Lung microvascular endothelial cell (primary cell): ENCODE measurements around the gene WAC. TPM values are rescaled to one million over a fixed set of nuclear protein-coding genes. Genes with fewer than 3 reads are reported as not detected.
"Not testable (repeated sequence)": the region's sequence is repeated elsewhere in the genome, so short reads cannot be mapped to it uniquely, and the experiment has no call there.

ENCODE experiments used
- DNase-seq, 2 donors: peaks; one replicate each; pipeline versions ENCODE4 v3.0.0 to v3.0.0-alpha.2; 2010; ENCODE audit warnings: low read depth in 2 of 2
- total RNA-seq: library from RNA; depleted of rRNA; stranded (reverse); fragments of >200 nt; gene quantifications from 2 replicates; pipeline ENCODE4 v1.2.1, GENCODE V29; 2014

The WAC gene
- 32.3 and 47.2 TPM in 2 replicates for total RNA-seq

- DNase-seq, result peak; percentile 94 to 96
These were observed at the start of gene WAC for GRCh38 chr10:28532337-28533185. Gene WAC (plus strand): TSS chr10:28533118. CDS start chr10:28533580, 462 bp downstream.

DNA sequence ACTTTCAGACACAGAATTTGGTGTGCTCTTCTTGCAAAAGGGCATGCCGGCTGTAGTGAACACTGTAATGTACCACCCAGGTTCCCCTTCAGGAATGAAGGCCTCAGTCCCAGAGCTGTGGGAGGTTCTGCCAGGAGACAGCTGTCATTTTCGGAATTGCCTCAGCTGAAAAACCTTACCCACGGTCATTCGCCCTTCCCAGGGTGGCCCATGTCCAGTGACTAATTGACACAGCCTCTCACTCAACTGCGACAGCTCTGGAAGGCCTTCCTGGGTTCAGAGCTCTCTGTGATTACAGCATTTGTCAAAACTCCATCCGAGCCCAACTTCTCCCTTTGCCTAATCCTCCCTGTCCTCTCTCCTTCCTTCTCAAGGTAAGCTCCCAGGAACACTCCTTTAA is 43.7 kb upstream of the WAC start:
- DNase-seq, result no peak

GRCh38 chr10:28490256-28490865 is 42.6 kb upstream of the WAC start:
- DNase-seq, result not testable (repeated sequence)

DNA sequence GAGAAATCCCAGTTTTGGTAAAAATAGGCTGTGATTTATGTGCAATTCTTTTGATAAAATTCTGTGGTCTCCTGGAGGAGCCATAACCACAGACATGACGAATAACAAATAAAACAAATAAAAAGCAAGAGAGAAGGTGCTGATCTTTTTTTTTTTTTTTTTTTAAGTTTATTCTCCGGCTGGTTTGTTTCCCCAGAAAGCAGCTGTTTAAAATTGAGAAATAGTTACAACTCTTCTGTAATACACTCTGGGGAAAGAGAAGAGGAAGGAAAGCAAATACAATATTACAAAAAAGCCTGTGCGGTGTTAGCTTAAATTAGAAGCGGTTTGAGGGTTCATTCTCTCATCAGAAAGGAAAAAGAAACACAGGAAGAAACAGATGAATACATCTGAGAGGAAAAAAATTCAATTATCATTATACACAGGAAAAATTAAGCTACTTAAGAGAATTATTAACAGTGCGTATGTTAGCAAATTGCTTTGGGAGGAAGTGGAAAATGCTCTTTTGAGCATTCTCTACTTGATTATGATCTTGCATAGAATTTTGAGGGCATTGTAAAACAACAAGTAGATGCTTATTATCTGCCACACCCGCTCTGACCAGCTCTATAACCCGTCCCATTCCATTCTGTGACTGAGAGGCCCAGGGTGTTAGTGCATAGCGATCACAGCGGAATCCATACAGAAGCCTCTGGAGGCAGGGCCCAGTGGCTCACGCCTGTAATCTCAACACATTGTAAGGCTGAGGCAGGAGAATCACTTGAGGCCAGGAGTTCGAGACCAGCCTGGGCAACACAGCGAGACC is 40.6 kb upstream of the WAC start:
- DNase-seq, result no peak

DNA sequence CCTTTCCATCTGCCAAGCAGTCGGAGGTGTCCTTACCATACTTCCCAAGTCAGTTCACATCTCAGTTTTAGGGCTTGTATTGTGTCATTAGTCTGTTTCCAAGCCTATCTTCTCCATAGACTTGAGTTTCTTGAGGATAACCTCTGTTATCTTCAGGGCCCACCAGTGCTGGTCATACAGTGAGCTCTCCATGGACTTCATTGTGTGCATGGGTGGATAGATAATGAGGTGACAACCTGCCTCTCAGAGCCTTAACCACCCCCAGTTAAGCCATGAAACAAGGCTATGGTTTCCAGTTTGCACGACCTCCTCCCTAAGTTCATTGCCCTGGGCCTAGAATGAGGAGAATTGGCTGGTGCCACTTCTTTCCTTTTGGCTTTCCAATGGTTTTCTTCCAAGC is 38.5 kb upstream of the WAC start:
- no peak for DNase-seq

DNA sequence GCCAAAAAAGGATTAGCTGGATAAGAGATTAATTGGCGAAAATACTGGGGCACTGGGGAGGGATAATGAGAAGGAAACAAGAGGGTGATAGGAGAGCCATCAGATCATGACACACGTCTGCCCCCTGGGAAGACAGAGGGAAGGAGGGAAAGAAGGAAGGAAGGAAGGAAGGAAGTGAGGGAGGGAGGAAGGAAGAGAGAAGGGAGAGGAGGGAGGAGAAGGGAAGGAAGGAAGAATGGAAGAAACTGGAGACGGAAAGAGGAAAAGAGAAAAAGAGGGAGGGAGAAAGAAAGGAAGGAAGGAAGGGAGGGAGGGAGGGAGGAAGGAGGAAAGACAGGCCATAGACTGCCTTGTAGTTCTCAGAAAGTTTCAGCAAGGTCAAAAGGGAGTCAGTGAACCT is 37.8 kb upstream of the WAC start:
- no peak for DNase-seq

DNA sequence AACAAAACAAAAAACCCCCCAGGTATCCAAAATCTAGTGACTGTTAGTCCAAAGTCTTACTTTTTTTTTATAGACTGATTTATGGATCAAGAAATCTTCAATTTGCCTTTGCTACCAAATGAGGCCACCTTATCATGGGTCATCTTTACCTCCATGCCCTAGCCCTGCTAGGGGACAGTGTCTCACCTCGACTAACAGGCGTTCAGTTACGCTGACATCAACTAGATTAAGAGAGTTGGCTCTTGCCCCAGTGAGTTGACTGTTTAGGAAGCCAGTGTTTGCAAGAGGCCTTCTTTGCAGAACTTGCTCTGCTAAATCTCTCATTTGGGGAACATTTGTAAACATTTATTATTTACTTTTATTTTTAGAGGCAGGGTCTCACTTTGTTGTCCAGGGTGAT is 36.9 kb upstream of the WAC start:
- DNase-seq, result no peak

DNA sequence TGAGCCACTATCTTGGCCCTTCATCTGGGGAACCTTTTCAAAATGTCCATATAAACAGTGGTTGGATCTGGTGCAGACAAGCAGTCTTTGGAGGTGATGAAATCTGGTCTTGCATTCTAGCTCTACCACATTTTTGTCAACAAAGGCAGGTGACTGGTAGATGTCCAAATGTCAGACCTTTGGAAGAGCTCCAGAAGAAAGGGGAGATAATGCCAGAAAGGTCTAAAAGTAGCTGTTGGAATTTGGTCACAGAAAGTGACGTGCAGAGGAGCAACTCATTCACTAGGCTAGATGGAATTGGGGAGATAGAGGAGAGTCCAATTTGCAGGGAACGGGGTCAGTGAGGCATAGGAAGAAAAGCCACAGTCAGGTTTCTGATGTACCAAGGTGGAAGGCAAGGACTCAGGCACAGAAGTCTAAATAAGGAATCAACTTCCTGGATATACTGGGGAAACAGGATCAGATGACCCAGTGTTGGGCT is 36.4 kb upstream of the WAC start:
- no peak for DNase-seq

- DNase-seq, result no peak
These were observed 35.4 kb upstream of the WAC start for GRCh38 chr10:28497313-28498126.

DNA sequence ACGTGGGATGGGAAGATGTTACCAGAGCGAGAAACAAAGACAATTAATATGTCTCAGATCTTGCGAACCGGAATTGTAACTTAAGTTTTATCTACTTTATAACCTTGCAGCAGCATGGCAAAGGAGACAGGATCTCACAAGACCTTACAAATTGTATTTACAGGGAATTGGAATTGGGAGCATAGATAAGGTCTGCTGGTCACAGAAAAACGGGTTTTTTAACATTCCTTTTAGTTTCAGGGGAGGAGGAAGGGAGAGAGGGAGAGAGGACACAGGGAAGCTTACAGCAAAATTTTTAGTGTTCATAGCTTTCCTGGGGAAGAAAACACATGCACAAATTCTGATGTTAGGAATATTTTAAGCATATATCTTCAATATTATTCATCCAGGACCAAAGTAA is 32.7 kb upstream of the WAC start:
- DNase-seq, result not testable (repeated sequence)

DNA sequence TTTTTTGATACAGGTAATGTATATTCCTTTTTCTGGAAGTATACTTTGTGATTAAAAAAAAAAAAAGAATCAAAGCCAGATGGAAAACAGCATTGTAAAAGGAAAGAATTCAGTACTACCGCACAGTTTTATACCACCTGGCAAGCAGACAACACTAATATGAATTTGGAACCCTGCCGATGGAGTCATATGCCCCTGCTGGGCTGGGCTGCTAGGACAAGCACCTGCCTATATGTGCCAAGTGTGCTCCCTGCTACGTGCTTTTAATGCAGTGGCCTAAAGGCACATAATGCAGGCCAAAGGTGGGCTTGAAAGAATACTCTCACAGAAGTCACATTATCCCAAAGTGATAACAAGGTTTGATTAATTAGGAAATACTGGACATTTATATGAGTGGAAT is 29.8 kb upstream of the WAC start:
- peak in 1 of 2 donors; percentile 90 for DNase-seq

DNA sequence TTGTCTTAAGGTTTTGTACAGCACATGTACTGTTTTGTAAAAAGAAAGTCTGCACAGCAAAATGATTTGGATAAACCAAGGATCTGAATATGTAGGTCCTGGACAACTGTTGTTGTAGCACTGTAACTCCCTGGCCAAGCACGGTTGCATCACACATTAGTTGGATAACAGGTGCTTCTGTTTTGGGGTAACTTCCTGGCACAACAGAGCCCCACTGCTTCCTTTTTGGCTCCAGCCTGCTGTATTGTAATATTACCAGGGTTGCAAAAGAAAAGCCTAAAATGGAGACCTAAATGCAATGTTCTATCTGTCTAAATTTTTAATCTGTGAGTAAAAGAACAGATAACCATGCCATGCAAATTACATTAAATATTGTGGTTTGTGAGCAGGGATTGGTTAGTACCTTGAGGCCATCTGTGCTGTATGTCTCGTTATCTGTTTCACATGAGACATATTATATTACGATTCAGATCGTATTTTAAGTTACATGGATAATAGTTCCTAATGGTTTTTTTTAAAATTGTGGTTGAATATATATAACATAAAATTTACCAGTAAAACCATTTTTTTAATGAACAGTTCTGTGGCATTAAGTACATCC is 27.5 kb upstream of the WAC start:
- DNase-seq, result peak in 1 of 2 donors; percentile 28

GRCh38 chr10:28508304-28508925 is 24.5 kb upstream of the WAC start:
- DNase-seq, result no peak

- no peak for DNase-seq
These were observed 23.6 kb upstream of the WAC start for GRCh38 chr10:28509286-28509685.

GRCh38 chr10:28514648-28515047 is 18.3 kb upstream of the WAC start:
- no peak for DNase-seq

DNA sequence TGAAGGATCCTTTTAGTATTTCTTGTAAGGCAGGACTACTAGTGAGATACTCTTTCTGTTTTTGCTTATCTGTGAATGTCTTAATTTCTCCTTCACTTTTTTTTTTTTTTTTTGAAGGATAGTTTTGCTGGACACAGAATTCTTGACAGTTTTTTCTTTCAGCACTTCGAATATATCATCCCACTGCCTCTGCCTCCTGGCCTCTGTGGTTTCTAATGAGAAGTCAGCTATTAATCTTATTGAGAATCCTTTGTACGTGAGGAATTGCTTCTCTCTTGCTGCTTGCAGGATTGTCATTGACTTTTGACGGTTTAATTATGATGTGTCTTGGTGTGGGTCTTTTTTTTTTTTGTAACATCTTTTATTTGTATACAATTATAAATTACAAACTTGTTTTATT is 12.6 kb upstream of the WAC start:
- DNase-seq, result no peak

GRCh38 chr10:28520828-28521227 is 12.1 kb upstream of the WAC start:
- DNase-seq, result not testable (repeated sequence)

DNA sequence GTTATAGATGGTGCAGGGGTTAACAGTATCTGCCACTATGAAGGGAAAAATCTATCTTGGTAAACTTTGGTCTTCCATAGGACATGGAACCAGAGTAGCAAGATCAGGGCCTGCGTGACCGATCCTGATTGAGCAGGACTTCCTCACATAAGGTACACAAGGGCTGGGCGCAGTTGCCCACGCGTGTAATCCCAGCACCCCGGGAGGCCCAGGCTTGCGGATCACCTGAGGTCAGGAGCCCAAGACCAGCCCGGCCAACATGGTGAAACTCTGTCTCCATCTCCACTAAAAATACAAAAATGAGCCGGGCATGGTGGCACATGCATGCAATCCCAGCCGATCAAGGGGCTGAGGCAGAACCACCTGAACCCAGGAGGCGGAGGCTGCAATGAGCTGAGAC is 11.0 kb upstream of the WAC start:
- not testable (repeated sequence) for DNase-seq

- no peak for DNase-seq
These were observed 9.1 kb upstream of the WAC start for GRCh38 chr10:28523725-28524252.

DNA sequence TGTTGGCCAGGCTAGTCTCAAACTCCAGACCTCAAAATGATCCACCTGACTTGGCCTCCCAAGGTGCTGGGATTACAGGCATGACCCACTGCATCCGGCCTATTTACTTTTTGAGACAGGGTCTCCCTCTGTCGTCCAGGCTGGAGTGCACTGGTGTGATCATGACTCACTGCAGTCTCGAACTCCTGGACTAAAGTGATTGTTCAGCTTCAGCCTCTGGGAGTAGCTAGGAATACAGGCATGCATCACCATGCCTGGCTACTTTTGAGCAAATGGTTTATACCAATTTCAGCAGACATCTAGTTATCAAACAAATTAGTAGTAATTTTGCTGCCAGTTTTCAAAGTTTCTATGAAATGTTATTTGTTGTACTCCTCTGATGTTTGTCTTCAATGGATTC is 2.2 kb upstream of the WAC start:
- DNase-seq, result peak in 1 of 2 donors; percentile 11
